ENCODE measurements around the gene THYN1. TPM values are rescaled to one million over a fixed set of nuclear protein-coding genes. Genes with fewer than 3 reads are reported as not detected.

The THYN1 gene
- total and polyA plus RNA-seq, 3 donors from 2014 or later, result 85.0 to 94.0 (median 86.9) TPM

GRCh38 chr11:134250675-134251074, 2.5 kb downstream of the THYN1 start:
- WGBS, 2 donors, result 89 to 90% methylated on average over 2 of the region's 2 CpGs
- no peak for DNase-seq
- Histone ChIP-seq H3K9me3 (no peaks in the 10 kb centered on the region), H3K27ac (no peak overlapping the region), H3K27me3 (no peaks in the 10 kb centered on the region), H3K4me3 (no peak overlapping the region), H3K36me3 (ENCODE audit: low read depth, missing control alignments) (no peaks in the 10 kb centered on the region), H3K4me1 (peaks cover 10% of the 10 kb centered on the region)
- TF ChIP-seq CTCF (IDR thresholded peaks at IDR 0.05) (no peak), POLR2A (IDR thresholded peaks at IDR 0.05) (no peak)
- intact Hi-C loops (cut with DNase I; ENCODE audit: low total_unique reads), result no loop called here

GRCh38 chr11:134250246-134250645, 2.9 kb downstream of the THYN1 start:
- H3K36me3 ChIP-seq (ENCODE audit: low read depth, missing control alignments), result no peaks in the 10 kb centered on the region
- H3K9me3 ChIP-seq, result no peaks in the 10 kb centered on the region
- no peak overlapping the region for H3K27ac ChIP-seq
- 91 to 93% methylated on average over 3 of the region's 3 CpGs for WGBS, 2 donors
- TF ChIP-seq POLR2A (IDR thresholded peaks at IDR 0.05), result no peak
- no peak for TF ChIP-seq CTCF (IDR thresholded peaks at IDR 0.05)
- peaks cover 10% of the 10 kb centered on the region for H3K4me1 ChIP-seq
- no peaks in the 10 kb centered on the region for H3K27me3 ChIP-seq
- no peak for DNase-seq
- no peak overlapping the region for H3K4me3 ChIP-seq
- intact Hi-C loops (cut with DNase I; ENCODE audit: low total_unique reads), result no loop called here

GRCh38 chr11:134248910-134249480, 4.2 kb downstream of the THYN1 start:
- no peaks in the 10 kb centered on the region for H3K27me3 ChIP-seq
- peaks cover 10% of the 10 kb centered on the region for H3K4me1 ChIP-seq
- no peak overlapping the region for H3K4me3 ChIP-seq
- TF ChIP-seq POLR2A (IDR thresholded peaks at IDR 0.05) (no peak), CTCF (IDR thresholded peaks at IDR 0.05) (no peak)
- no peaks in the 10 kb centered on the region for H3K36me3 ChIP-seq (ENCODE audit: low read depth, missing control alignments)
- 66 to 72% methylated on average over 7 of the region's 7 CpGs for WGBS, 2 donors
- no peak overlapping the region for H3K27ac ChIP-seq
- no peaks in the 10 kb centered on the region for H3K9me3 ChIP-seq
- no peak for DNase-seq
- intact Hi-C loops (cut with DNase I; ENCODE audit: low total_unique reads), result no loop called here

- intact Hi-C loops (cut with DNase I; ENCODE audit: low total_unique reads), result no loop called here
- TF ChIP-seq CTCF (IDR thresholded peaks at IDR 0.05) (no peak), POLR2A (IDR thresholded peaks at IDR 0.05) (no peak)
- Histone ChIP-seq H3K9me3 (no peaks in the 10 kb centered on the region), H3K4me1 (peaks cover 1% of the 10 kb centered on the region), H3K27ac (no peak overlapping the region), H3K36me3 (ENCODE audit: low read depth, missing control alignments) (no peaks in the 10 kb centered on the region), H3K4me3 (no peak overlapping the region), H3K27me3 (no peaks in the 10 kb centered on the region)
- WGBS, 2 donors, result 82% methylated on average over 4 of the region's 4 CpGs
- DNase-seq, result no peak
Measured at GRCh38 chr11:134246678-134247077, 6.5 kb downstream of the THYN1 start.

GRCh38 chr11:134246100-134246499, 7.1 kb downstream of the THYN1 start:
- 75 to 88% methylated on average over 9 to 11 of the region's 11 CpGs for WGBS, 2 donors
- DNase-seq, result no peak
- H3K36me3 ChIP-seq (ENCODE audit: low read depth, missing control alignments), result no peaks in the 10 kb centered on the region

More at GRCh38 chr11:134246100-134246499, 7.1 kb downstream of the THYN1 start:
- no peak overlapping the region for H3K27ac ChIP-seq
- TF ChIP-seq POLR2A (IDR thresholded peaks at IDR 0.05) (no peak), CTCF (IDR thresholded peaks at IDR 0.05) (no peak)
- intact Hi-C loops (cut with DNase I; ENCODE audit: low total_unique reads), result no loop called here
- no peaks in the 10 kb centered on the region for H3K4me1 ChIP-seq
- H3K9me3 ChIP-seq, result no peaks in the 10 kb centered on the region
- no peaks in the 10 kb centered on the region for H3K27me3 ChIP-seq
- no peak overlapping the region for H3K4me3 ChIP-seq

Data from testis (tissue), 3 donors.